Bronchial epithelial cell (primary cell): Measurements from ENCODE around the gene PLK2. TPM values are rescaled to one million over a fixed set of nuclear protein-coding genes. Genes with fewer than 3 reads are reported as not detected.
A peak's percentile ranks its signal among the peaks of the same experiment; 100 is the strongest.

Source experiments
- DNase-seq: peaks from one replicate; pipeline ENCODE4 v3.0.0-alpha.2; 2010; ENCODE audit warnings: low read depth
- FAIRE-seq: peaks from 2 replicates; lab custom pipeline; 2011; peaks lifted over from hg19 to GRCh38; lab: Jason Lieb, UNC
- H3K27me3 ChIP-seq: 2 replicates; pipeline ENCODE4 v1.5.1; 2011; ENCODE audit warnings: low read length; ENCODE audit not compliant: control insufficient read depth, insufficient read depth
- H3K36me3 ChIP-seq: 2 replicates; pipeline ENCODE4 v1.5.1; 2011; ENCODE audit warnings: low read length; ENCODE audit not compliant: control insufficient read depth, insufficient read depth
- H3K4me3 ChIP-seq: 2 replicates; pipeline ENCODE4 v1.5.1; 2011; ENCODE audit warnings: mild to moderate bottlenecking, low read depth, low read length, control low read depth
- total RNA-seq: library from RNA; depleted of rRNA; stranded (reverse); fragments of >200 nt; gene quantifications from 2 replicates; pipeline ENCODE4 v1.2.1, GENCODE V29; 2014
- TF ChIP-seq, protein P1 (sequence below): IDR thresholded peaks from 2 replicates; pipeline ENCODE4 v1.5.1; 2011; ENCODE audit warnings: mild to moderate bottlenecking, moderate library complexity, low read length, control low read depth, inconsistent platforms; ENCODE audit not compliant: insufficient read depth, severe bottlenecking

Gene PLK2
- total RNA-seq, 1 donor from 2014 or later = 146 TPM

DNA sequence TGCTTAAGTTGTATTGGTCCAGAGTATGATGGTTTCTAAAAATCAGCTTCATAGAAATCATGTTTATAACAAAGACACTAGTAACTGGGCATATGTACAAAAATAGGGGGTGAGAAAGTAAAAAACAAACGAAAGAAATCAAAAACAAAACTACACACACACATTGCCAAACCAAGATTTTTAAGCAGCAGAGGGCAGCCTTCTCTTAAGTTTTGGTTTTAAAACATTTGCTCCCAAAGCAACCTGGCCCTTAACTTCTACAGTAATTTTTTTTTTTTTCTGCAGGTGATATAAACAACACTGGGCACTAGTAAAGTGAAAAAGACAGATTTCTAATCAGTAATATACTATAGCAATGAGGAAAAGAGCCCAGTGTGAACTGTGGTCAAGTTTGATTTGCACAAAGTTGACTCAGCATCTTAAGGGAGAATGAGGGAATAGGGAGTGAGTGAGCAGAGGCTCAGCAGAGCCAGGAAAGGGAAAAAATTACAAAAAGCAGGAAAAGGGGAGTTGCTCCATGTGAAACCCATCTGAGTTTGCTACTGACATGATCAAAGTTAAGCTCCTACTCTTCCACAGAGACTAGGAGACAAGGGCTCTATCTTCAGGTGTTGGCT is 18.0 kb upstream of the PLK2 start:
- Histone ChIP-seq H3K4me3 (no peak overlapping the region), H3K27me3 (no peaks in the 10 kb centered on the region), H3K36me3 (no peaks in the 10 kb centered on the region)
- FAIRE-seq (no peak), DNase-seq (no peak)
- TF ChIP-seq, protein P1, sequence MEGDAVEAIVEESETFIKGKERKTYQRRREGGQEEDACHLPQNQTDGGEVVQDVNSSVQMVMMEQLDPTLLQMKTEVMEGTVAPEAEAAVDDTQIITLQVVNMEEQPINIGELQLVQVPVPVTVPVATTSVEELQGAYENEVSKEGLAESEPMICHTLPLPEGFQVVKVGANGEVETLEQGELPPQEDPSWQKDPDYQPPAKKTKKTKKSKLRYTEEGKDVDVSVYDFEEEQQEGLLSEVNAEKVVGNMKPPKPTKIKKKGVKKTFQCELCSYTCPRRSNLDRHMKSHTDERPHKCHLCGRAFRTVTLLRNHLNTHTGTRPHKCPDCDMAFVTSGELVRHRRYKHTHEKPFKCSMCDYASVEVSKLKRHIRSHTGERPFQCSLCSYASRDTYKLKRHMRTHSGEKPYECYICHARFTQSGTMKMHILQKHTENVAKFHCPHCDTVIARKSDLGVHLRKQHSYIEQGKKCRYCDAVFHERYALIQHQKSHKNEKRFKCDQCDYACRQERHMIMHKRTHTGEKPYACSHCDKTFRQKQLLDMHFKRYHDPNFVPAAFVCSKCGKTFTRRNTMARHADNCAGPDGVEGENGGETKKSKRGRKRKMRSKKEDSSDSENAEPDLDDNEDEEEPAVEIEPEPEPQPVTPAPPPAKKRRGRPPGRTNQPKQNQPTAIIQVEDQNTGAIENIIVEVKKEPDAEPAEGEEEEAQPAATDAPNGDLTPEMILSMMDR = peak; percentile 9

GRCh38 chr5:58475404-58475803 is 15.5 kb upstream of the PLK2 start:
- no peak for FAIRE-seq
- H3K27me3 ChIP-seq = no peaks in the 10 kb centered on the region
- no peak for DNase-seq
- no peaks in the 10 kb centered on the region for H3K36me3 ChIP-seq
- TF ChIP-seq, protein P1 = no peak
- H3K4me3 ChIP-seq = no peak overlapping the region

DNA sequence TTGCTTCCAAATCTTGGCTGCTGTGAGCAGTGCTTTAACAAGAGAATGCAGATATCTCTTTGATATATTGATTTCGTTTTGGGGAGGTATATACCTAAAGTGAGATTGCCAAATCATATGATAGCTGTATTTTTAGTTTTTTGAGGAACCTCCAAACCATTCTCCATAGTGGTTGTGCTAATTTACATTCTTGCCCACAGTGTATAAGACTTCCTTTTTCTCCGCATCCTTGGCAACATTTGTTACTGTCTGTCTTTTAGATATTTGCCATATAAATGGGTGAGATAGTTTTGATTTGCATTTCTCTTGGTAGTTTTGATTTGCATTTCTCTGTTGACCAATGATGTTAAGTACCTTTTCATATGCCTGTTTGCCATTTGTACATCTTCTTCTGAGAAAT is 10.0 kb upstream of the PLK2 start:
- DNase-seq = no peak
- H3K27me3 ChIP-seq = no peaks in the 10 kb centered on the region
- FAIRE-seq = no peak
- H3K4me3 ChIP-seq = no peak overlapping the region
- H3K36me3 ChIP-seq = no peaks in the 10 kb centered on the region
- TF ChIP-seq, protein P1 = no peak

GRCh38 chr5:58466939-58467338 is 7.1 kb upstream of the PLK2 start:
- H3K4me3 ChIP-seq = no peak overlapping the region
- FAIRE-seq = peak; percentile 85

GRCh38 chr5:58462623-58463230 is 2.8 kb upstream of the PLK2 start:
- Histone ChIP-seq H3K27me3 (no peaks in the 10 kb centered on the region), H3K36me3 (peaks cover 4% of the 10 kb centered on the region), H3K4me3 (no peak overlapping the region)
- FAIRE-seq = no peak
- peak; percentile 71 for DNase-seq
- TF ChIP-seq, protein P1 = peak; percentile 33

More at GRCh38 chr5:58466939-58467338, 7.1 kb upstream of the PLK2 start:
- peak; percentile 61 for DNase-seq
- Histone ChIP-seq H3K27me3 (no peaks in the 10 kb centered on the region), H3K36me3 (no peaks in the 10 kb centered on the region)
- TF ChIP-seq, protein P1 = peak; percentile 23
